H1 (cell line): ENCODE data around the gene IQSEC3. TPM values are rescaled to one million over a fixed set of nuclear protein-coding genes. Genes with fewer than 3 reads are reported as not detected.
"Not testable (repeated sequence)": the region's sequence is repeated elsewhere in the genome, so short reads cannot be mapped to it uniquely, and the experiment has no call there.

Source experiments
- CTCF ChIA-PET: fragments of 300-600 bp; sonication (Branson Sonifier 250); formaldehyde crosslinking; loops from one replicate; lab custom pipeline; 2021; ENCODE audit not compliant: partially characterized antibody; lab: Charles Lee
- POLR2A ChIA-PET: fragments of 300-600 bp; sonication (Branson Sonifier 250); formaldehyde crosslinking; loops from one replicate; lab custom pipeline; 2021; ENCODE audit warnings: inconsistent platforms; ENCODE audit not compliant: partially characterized antibody; lab: Charles Lee
- DNase-seq, 2 experiments: peaks; one replicate each; pipeline versions ENCODE4 v3.0.0 to v3.0.0-alpha.2; 2010 to 2022; ENCODE audit warnings: low spot score in 2 of 2, low read depth in 1 of 2, mixed read lengths in 1 of 2
- FAIRE-seq: peaks from 2 replicates; lab custom pipeline; 2011; peaks lifted over from hg19 to GRCh38; lab: Jason Lieb, UNC
- H2AFZ ChIP-seq: 2 replicates; pipeline ENCODE4 v1.8.1; 2012; ENCODE audit warnings: low read length, inconsistent platforms
- H2AK5ac ChIP-seq: 2 replicates; pipeline ENCODE4 v1.6.1; 2013; ENCODE audit warnings: low read depth, low read length
- H2BK120ac ChIP-seq: replicated peaks from 2 replicates; pipeline ENCODE3; 2013; ENCODE audit warnings: low read depth, low read length, inconsistent platforms
- H2BK12ac ChIP-seq: 2 replicates; pipeline ENCODE4 v1.6.1; 2013; ENCODE audit warnings: low read depth, low read length
- H2BK15ac ChIP-seq: 2 replicates; pipeline ENCODE4 v1.6.1; 2013; ENCODE audit warnings: low read length
- H2BK20ac ChIP-seq: 2 replicates; pipeline ENCODE4 v1.6.1; 2013; ENCODE audit warnings: low read length
- H2BK5ac ChIP-seq: 2 replicates; pipeline ENCODE4 v1.6.1; 2013; ENCODE audit warnings: low read depth, low read length
- H3K14ac ChIP-seq: 2 replicates; pipeline ENCODE4 v1.6.1; 2013; ENCODE audit warnings: inconsistent platforms; ENCODE audit not compliant: insufficient read length
- H3K18ac ChIP-seq: 2 replicates; pipeline ENCODE4 v1.6.1; 2013; ENCODE audit warnings: low read length; ENCODE audit errors: extremely low read depth
- H3K23ac ChIP-seq: 2 replicates; pipeline ENCODE4 v1.6.1; 2013; ENCODE audit warnings: inconsistent platforms; ENCODE audit not compliant: insufficient read length
- H3K23me2 ChIP-seq: 2 replicates; pipeline ENCODE4 v1.6.1; 2013; ENCODE audit warnings: low read depth, low read length
- H3K27ac ChIP-seq: 2 replicates; pipeline ENCODE4 v1.6.1; 2011; ENCODE audit warnings: low read depth, low read length, inconsistent platforms
- H3K27me3 ChIP-seq, 4 experiments: replicated peaks in 1 of 4; 1 replicate in 1 of 4; 2 replicates in 3 of 4; pipeline versions ENCODE4 v1.6.1 to v1.8.1; 2011 to 2013; ENCODE audit warnings: low read length in 3 of 4, mild to moderate bottlenecking in 3 of 4, inconsistent platforms in 2 of 4, mixed read lengths in 2 of 4, moderate library complexity in 1 of 4; ENCODE audit not compliant: control insufficient read depth in 3 of 4, insufficient read depth in 3 of 4; ENCODE audit errors: extremely low read depth in 1 of 4
- H3K36me3 ChIP-seq, 4 experiments: 2 replicates each; pipeline versions ENCODE4 v1.6.1 to v1.8.1; 2011 to 2013; ENCODE audit warnings: mild to moderate bottlenecking in 4 of 4, low read length in 3 of 4, moderate library complexity in 2 of 4, control low read depth in 1 of 4, inconsistent platforms in 1 of 4; ENCODE audit not compliant: insufficient read depth in 4 of 4, control insufficient read depth in 2 of 4
- H3K4ac ChIP-seq: replicated peaks from 2 replicates; pipeline ENCODE3; 2013; ENCODE audit warnings: low read length, low read depth, mixed read lengths, inconsistent platforms; ENCODE audit not compliant: insufficient read length
- H3K4me1 ChIP-seq, 4 experiments: replicated peaks in 1 of 4; 1 replicate in 1 of 4; 2 replicates in 3 of 4; pipeline versions ENCODE4 v1.6.1 to v1.8.1; 2011 to 2013; ENCODE audit warnings: low read length in 3 of 4, inconsistent platforms in 2 of 4, mixed read lengths in 1 of 4; ENCODE audit not compliant: insufficient read depth in 4 of 4, control insufficient read depth in 3 of 4
- H3K4me2 ChIP-seq, 2 experiments: 2 replicates each; pipeline versions ENCODE4 v1.6.1 to v1.8.1; 2011 to 2013; ENCODE audit warnings: low read depth in 2 of 2, low read length in 2 of 2, control low read depth in 1 of 2, inconsistent platforms in 1 of 2, mild to moderate bottlenecking in 1 of 2; ENCODE audit not compliant: insufficient read depth in 1 of 2
- H3K4me3 ChIP-seq, 4 experiments: fragments of 200-600, 300-600 bp in 1 of 4; sonication (generic), shearing (Covaris generic), sonication (Bioruptor Twin) in 1 of 4; 2 replicates each; pipeline versions ENCODE4 v1.5.1 to v1.8.1; 2011 to 2016; ENCODE audit warnings: low read length in 4 of 4, low read depth in 3 of 4, control low read depth in 2 of 4, inconsistent platforms in 2 of 4, mild to moderate bottlenecking in 2 of 4, mixed read lengths in 1 of 4, moderate library complexity in 1 of 4; ENCODE audit not compliant: insufficient read depth in 2 of 4; ENCODE audit errors: extremely low read depth in 1 of 4
- H3K56ac ChIP-seq: replicated peaks from 2 replicates; pipeline ENCODE3; 2013; ENCODE audit warnings: low read depth, mild to moderate bottlenecking, mixed read lengths, low read length, inconsistent platforms; ENCODE audit not compliant: insufficient read length
- H3K79me1 ChIP-seq: 2 replicates; pipeline ENCODE4 v1.6.1; 2013; ENCODE audit warnings: low read depth, low read length, control low read depth
- H3K79me2 ChIP-seq, 2 experiments: 2 replicates each; pipeline versions ENCODE4 v1.6.1 to v1.8.1; 2012 to 2013; ENCODE audit warnings: low read length in 2 of 2, mild to moderate bottlenecking in 2 of 2, inconsistent platforms in 1 of 2; ENCODE audit not compliant: insufficient read depth in 2 of 2, control insufficient read depth in 1 of 2
- H3K9ac ChIP-seq, 4 experiments: replicated peaks in 1 of 4; 1 replicate in 1 of 4; 2 replicates in 3 of 4; pipeline versions ENCODE4 v1.6.1 to v1.8.1; 2011 to 2013; ENCODE audit warnings: low read depth in 3 of 4, low read length in 3 of 4, control low read depth in 2 of 4, mild to moderate bottlenecking in 2 of 4, moderate library complexity in 2 of 4, inconsistent platforms in 1 of 4; ENCODE audit errors: extremely low read depth in 1 of 4
- H3K9me3 ChIP-seq, 2 experiments: 2 replicates each; pipeline versions ENCODE4 v1.6.1 to v1.8.1; 2012 to 2013; ENCODE audit warnings: mild to moderate bottlenecking in 2 of 2, moderate library complexity in 2 of 2, control low read depth in 1 of 2, inconsistent platforms in 1 of 2, low read depth in 1 of 2, low read length in 1 of 2, mixed read lengths in 1 of 2; ENCODE audit not compliant: insufficient read depth in 2 of 2
- H4K20me1 ChIP-seq, 2 experiments: replicated peaks in 1 of 2; 2 replicates each; pipeline versions ENCODE3 to v1.8.1; 2011 to 2013; ENCODE audit warnings: inconsistent platforms in 2 of 2, low read length in 2 of 2, mild to moderate bottlenecking in 1 of 2; ENCODE audit not compliant: insufficient read depth in 2 of 2, control insufficient read depth in 1 of 2
- H4K5ac ChIP-seq: 2 replicates; pipeline ENCODE4 v1.6.1; 2013; ENCODE audit warnings: low read length, low read depth, mixed read lengths, inconsistent platforms; ENCODE audit not compliant: insufficient read length
- H4K8ac ChIP-seq: 2 replicates; pipeline ENCODE4 v1.8.0; 2013; ENCODE audit warnings: mild to moderate bottlenecking, moderate library complexity, low read length, inconsistent platforms; ENCODE audit not compliant: insufficient read depth; ENCODE audit errors: extremely low read depth
- H4K91ac ChIP-seq: replicated peaks from 2 replicates; pipeline ENCODE3; 2013; ENCODE audit warnings: low read length, mixed read lengths, inconsistent platforms; ENCODE audit not compliant: insufficient read length
- WGBS, 2 experiments: shearing (Covaris generic) in 1 of 2; methylation state at CpG; one replicate each; pipeline versions ENCODE4 v1.1.6 to v1.1.7; 2013 to 2015; ENCODE audit warnings: low lambda C conversion rate in 2 of 2, mixed read lengths in 2 of 2, inconsistent platforms in 1 of 2, low coverage in 1 of 2, missing lambda C conversion rate in 1 of 2; ENCODE audit not compliant: insufficient replicate concordance in 2 of 2, insufficient coverage in 1 of 2, insufficient read length in 1 of 2; ENCODE audit errors: extremely low coverage in 1 of 2, missing lambda C conversion rate in 1 of 2; 5-methylcytosine and 5-hydroxymethylcytosine counted together
- polyA plus RNA-seq, 7 experiments: library from polyadenylated mRNA; depleted of rRNA in 3 of 7; stranded (reverse) in 5 of 7; unstranded in 2 of 7; fragments of >200 nt in 5 of 7; fragments of 200-250 nt in 2 of 7; gene quantifications; 1 replicate in 5 of 7; 2 replicates in 1 of 7; 4 replicates in 1 of 7; pipeline versions ENCODE4 v1.2.1 to v1.2.3, GENCODE V29; 2011 to 2013; ENCODE audit warnings: missing spikeins in 2 of 7, mixed read lengths in 2 of 7
- total RNA-seq: library from RNA; stranded (reverse); fragmentation: NEBNext Ultra II Directional; extraction: Animal tissue kit (Norgen Biotek cat#: 25700); gene quantifications from 2 replicates; pipeline ENCODE4 v1.2.1, GENCODE V29; 2021

The IQSEC3 gene
- total and polyA plus RNA-seq, 2 of the 8 experiments (the other 6 are each of a cell fraction or from before 2014, with no cell fraction given): 1.2 to 3.1 TPM

DNA sequence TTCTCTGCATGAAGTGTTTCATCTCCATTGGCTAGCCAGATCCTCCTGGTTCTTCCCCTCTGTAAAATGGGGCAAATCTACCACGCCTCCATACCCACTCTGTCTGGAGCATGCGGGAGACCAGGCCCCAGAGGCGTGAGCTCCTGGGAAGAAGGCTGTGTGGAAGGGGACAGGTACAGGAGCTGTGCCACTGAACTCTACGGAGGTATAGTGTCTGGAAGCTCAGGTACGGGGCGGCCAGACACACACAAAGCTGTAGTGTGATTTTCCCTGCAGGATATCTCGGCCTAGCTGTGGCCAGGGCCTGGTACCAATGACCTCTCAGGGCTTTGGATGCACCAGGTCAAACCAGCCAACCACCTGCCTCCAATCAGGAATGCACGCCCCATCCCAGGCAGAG lies 10.0 kb downstream of the IQSEC3 start:
- not testable (repeated sequence) for H3K9ac ChIP-seq, H3K9me3 ChIP-seq, H4K8ac ChIP-seq, H3K4me1 ChIP-seq, H3K27ac ChIP-seq, H3K79me1 ChIP-seq, H3K56ac ChIP-seq, H3K36me3 ChIP-seq, H3K23me2 ChIP-seq, H2AFZ ChIP-seq, DNase-seq, H2AK5ac ChIP-seq, H3K14ac ChIP-seq, H3K4ac ChIP-seq, H2BK15ac ChIP-seq, H2BK120ac ChIP-seq, H4K5ac ChIP-seq, H2BK20ac ChIP-seq, FAIRE-seq, H3K79me2 ChIP-seq, H4K20me1 ChIP-seq, H3K18ac ChIP-seq, H2BK5ac ChIP-seq, H3K4me2 ChIP-seq, H4K91ac ChIP-seq, H3K4me3 ChIP-seq, H2BK12ac ChIP-seq, H3K23ac ChIP-seq
- CTCF ChIA-PET: interaction anchor here (0.9 to 1.0 kb wide), 2 partner anchors 57 to 76 kb away, joined by 3 read pairs; no protein-coding TSS in a partner anchor
- peaks cover 1 to 20% (median 9%) of the 10 kb centered on the region in 4 experiments for H3K27me3 ChIP-seq
- 86% methylated on average over 5 of the region's 8 CpGs; no CpG with 5 or more reads in 1 of the 2 experiments for WGBS, 2 experiments
- POLR2A ChIA-PET: interaction anchor here (0.6 kb wide), 1 partner anchor 58 kb away, joined by 3 read pairs; no protein-coding TSS in a partner anchor
